Spleen (tissue), 11 donors: Measurements from ENCODE around the gene BBIP1. TPM values are rescaled to one million over a fixed set of nuclear protein-coding genes. Genes with fewer than 3 reads are reported as not detected.

Experiments
- DNase-seq: peaks from one replicate; pipeline ENCODE4 v3.0.0-alpha.2; 2020
- H3K27ac ChIP-seq, 8 donors: fragments of 200-600 bp; sonication (generic) in 7 of 8; 1 replicate in 4 of 8; 2 replicates in 4 of 8; pipeline versions ENCODE4 v1.5.0 to v1.8.0; 2016 to 2021; ENCODE audit warnings: inconsistent platforms in 4 of 8, mild to moderate bottlenecking in 4 of 8, moderate library complexity in 1 of 8
- H3K27me3 ChIP-seq, 7 donors: fragments of 200-600 bp; sonication (generic) in 6 of 7; replicated peaks in 1 of 7; 1 replicate in 4 of 7; 2 replicates in 3 of 7; pipeline versions ENCODE4 v1.5.0 to v1.8.0; 2016 to 2021; ENCODE audit warnings: inconsistent platforms in 3 of 7, mild to moderate bottlenecking in 1 of 7
- H3K36me3 ChIP-seq, 6 donors: fragments of 200-600 bp; sonication (generic) in 5 of 6; 1 replicate in 4 of 6; 2 replicates in 2 of 6; pipeline versions ENCODE4 v1.5.0 to v1.8.0; 2016 to 2021; ENCODE audit warnings: inconsistent platforms in 2 of 6
- H3K4me1 ChIP-seq, 6 donors: fragments of 200-600 bp; sonication (generic) in 5 of 6; 1 replicate in 3 of 6; 2 replicates in 3 of 6; pipeline versions ENCODE4 v1.5.0 to v1.8.0; 2016 to 2021; ENCODE audit warnings: inconsistent platforms in 3 of 6
- H3K4me3 ChIP-seq, 8 donors: fragments of 200-600 bp; sonication (generic) in 7 of 8; 1 replicate in 4 of 8; 2 replicates in 4 of 8; pipeline versions ENCODE4 v1.5.0 to v1.8.0; 2016 to 2021; ENCODE audit warnings: inconsistent platforms in 4 of 8, mild to moderate bottlenecking in 4 of 8, moderate library complexity in 2 of 8
- H3K9me3 ChIP-seq, 8 donors: fragments of 200-600 bp; sonication (generic) in 7 of 8; 1 replicate in 4 of 8; 2 replicates in 4 of 8; pipeline versions ENCODE4 v1.5.0 to v1.8.0; 2016 to 2021; ENCODE audit warnings: inconsistent platforms in 4 of 8
- CTCF ChIP-seq, 11 experiments: fragments of 200-600 bp in 7 of 11; fragments of 450-650 bp in 4 of 11; sonication (generic) in 4 of 11; IDR thresholded peaks in 8 of 11; conservative IDR thresholded peaks in 3 of 11; 1 replicate in 7 of 11; 2 replicates in 4 of 11; pipeline versions ENCODE4 v1.4.0 to v1.8.0; 2016 to 2021; ENCODE audit warnings: antibody characterized with exemption in 11 of 11, inconsistent platforms in 4 of 11, mild to moderate bottlenecking in 1 of 11
- POLR2A ChIP-seq, 3 donors: fragments of 450-650 bp; IDR thresholded peaks; one replicate each; pipeline ENCODE4 v1.5.1; 2017; ENCODE audit warnings: antibody characterized with exemption in 3 of 3, mild to moderate bottlenecking in 1 of 3
- POLR2AphosphoS5 ChIP-seq, 3 donors: sonication (generic); formaldehyde crosslinking; IDR thresholded peaks; one replicate each; pipeline ENCODE4 v1.5.1; 2017; ENCODE audit warnings: antibody characterized with exemption in 3 of 3
- WGBS, 5 donors: extraction: QIAGEN DNeasy Blood & Tissue Kit in 3 of 5; methylation state at CpG; one replicate each; pipeline versions ENCODE4 v1.1.5 to v1.1.7; 2013 to 2018; 5-methylcytosine and 5-hydroxymethylcytosine counted together
- intact Hi-C: fragments of 100-400 bp; cut with DNase I; formaldehyde crosslinking; loops from one replicate; pipeline ENCODE4 v1.15.0; 2023; ENCODE audit warnings: low total_unique reads
- polyA plus RNA-seq, 3 donors: library from polyadenylated mRNA; stranded (reverse); fragments of 200-250 nt; gene quantifications; one replicate each; pipeline ENCODE4 v1.2.1, GENCODE V29; 2013
- total RNA-seq, 7 donors: library from RNA; depleted of rRNA in 3 of 7; stranded (reverse); fragments of >200 nt in 3 of 7; fragmentation: NEBNext Ultra II Directional in 4 of 7; extraction: Animal tissue kit (Norgen Biotek cat#: 25700) in 4 of 7; gene quantifications; one replicate each; pipeline versions ENCODE4 v1.1.0 to v1.2.1, GENCODE V29; 2016 to 2021
- donor health status: healthy with polysubstance abuse.
- donor health status: DM: no; HTN: no; CAD: no; lungs with moderate emphysema.
- donor health status: DM: no; HTN: no; CAD: no.
- donor health status: Bipolar disorder and iron deficiency.
- donor health status: healthy.
- donor health status: DM: no; HTN: no; CAD: no.
- donor health status: DM: yes; HTN: yes; CAD: no.

BBIP1 gene
- total and polyA plus RNA-seq, 10 donors: 20.7 to 40.0 (median 27.1) TPM

DNA sequence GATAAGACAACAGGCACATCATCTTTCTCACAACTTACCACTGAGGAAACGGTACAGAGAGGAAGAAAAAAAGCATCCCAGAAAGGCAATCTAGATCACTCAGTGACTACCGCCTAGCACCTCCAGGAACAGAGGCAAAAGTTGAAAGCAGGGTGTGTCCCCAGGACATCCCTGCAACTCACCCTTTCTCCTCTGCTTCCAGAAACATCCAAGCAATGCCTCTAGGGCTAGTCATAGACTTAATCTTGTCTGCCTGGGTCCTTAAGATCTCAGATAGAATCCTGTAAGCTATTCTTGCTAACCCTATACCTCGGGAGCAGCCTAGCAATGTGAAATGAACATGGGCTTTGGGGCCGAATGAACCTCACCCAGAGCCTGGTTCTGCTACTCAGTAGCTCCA, 66.0 kb downstream of the BBIP1 start:
- DNase-seq: no peak
- Histone ChIP-seq H3K36me3 (no peaks in the 10 kb centered on the region), H3K4me1 (peaks cover 17 to 79% (median 51%) of the 10 kb centered on the region in 6 donors), H3K9me3 (no peaks in the 10 kb centered on the region), H3K27me3 (no peaks in the 10 kb centered on the region), H3K4me3 (no peak overlapping the region), H3K27ac (peak overlapping the region in 2 of 8 donors; percentile 6 to 15)
- WGBS, 5 donors: 73 to 86% (median 77%) methylated on average over 4 of the region's 4 CpGs
- TF ChIP-seq CTCF (IDR thresholded peaks at IDR 0.05 in 8 of 11, conservative IDR thresholded peaks at IDR 0.05 in 3 of 11): no peak
- TF ChIP-seq POLR2A (IDR thresholded peaks at IDR 0.05): no peak
- no peak for TF ChIP-seq POLR2AphosphoS5 (IDR thresholded peaks at IDR 0.05)
- intact Hi-C loops: no loop called here

- no peak for TF ChIP-seq CTCF (IDR thresholded peaks at IDR 0.05 in 8 of 11, conservative IDR thresholded peaks at IDR 0.05 in 3 of 11)
- TF ChIP-seq POLR2AphosphoS5 (IDR thresholded peaks at IDR 0.05): no peak
- no peak for TF ChIP-seq POLR2A (IDR thresholded peaks at IDR 0.05)
These were observed 66.6 kb downstream of the BBIP1 start for GRCh38 chr10:110852255-110852896.

DNA sequence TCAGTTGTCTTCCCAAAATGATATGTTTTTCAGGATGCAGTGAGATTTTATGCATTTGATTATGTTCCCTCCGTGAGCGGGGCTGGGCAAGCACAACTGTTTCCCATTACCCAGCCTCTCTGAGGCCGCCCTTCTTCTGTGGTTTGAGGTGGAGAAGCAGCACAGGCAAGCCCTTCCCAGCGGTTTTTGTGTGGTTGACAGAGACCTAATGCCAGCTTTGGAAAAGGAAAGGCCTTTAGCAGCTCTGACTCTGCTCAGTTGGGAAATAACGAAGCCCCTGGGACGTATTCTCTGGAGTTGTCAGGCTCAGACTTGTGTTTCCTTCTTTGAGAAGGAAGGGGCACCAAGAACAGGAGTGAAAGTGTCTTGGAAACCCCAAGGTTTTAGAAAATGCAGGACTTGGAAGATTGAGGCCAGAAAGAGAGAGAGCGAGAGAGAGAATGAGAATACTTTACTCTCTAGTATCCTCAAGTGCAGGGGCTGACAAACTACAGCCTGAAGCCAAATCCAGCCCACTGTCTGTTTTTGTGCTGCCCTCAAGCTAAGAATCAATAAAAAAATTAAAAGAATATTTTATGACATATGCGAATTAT, 67.9 kb downstream of the BBIP1 start:
- Histone ChIP-seq H3K9me3 (no peaks in the 10 kb centered on the region), H3K4me3 (no peak overlapping the region), H3K36me3 (no peaks in the 10 kb centered on the region), H3K4me1 (peaks cover 10 to 82% (median 50%) of the 10 kb centered on the region in 6 donors), H3K27ac (peak overlapping the region in 3 of 8 donors; percentile 9 to 39 (median 24)), H3K27me3 (no peaks in the 10 kb centered on the region)
- WGBS, 5 donors: 48 to 66% (median 53%) methylated on average over 8 of the region's 8 CpGs
- no peak for DNase-seq
- TF ChIP-seq POLR2A (IDR thresholded peaks at IDR 0.05): no peak
- intact Hi-C loops: no loop called here

More at GRCh38 chr10:110852255-110852896, 66.6 kb downstream of the BBIP1 start:
- no peak overlapping the region for H3K4me3 ChIP-seq
- H3K9me3 ChIP-seq: no peaks in the 10 kb centered on the region
- H3K27ac ChIP-seq: peak overlapping the region in 3 of 8 donors; percentile 1 to 15 (median 6)
- H3K4me1 ChIP-seq: peaks cover 11 to 73% (median 48%) of the 10 kb centered on the region in 6 donors
- no peak for DNase-seq
- WGBS, 5 donors: 69 to 74% (median 71%) methylated on average over 7 of the region's 7 CpGs
- no peaks in the 10 kb centered on the region for H3K36me3 ChIP-seq
- intact Hi-C loops: no loop called here
- H3K27me3 ChIP-seq: no peaks in the 10 kb centered on the region

GRCh38 chr10:110850099-110850498, 68.9 kb downstream of the BBIP1 start:
- Histone ChIP-seq H3K27ac (peak overlapping the region in 3 of 8 donors; percentile 9 to 57 (median 17)), H3K36me3 (no peaks in the 10 kb centered on the region), H3K4me1 (peaks cover 10 to 90% (median 57%) of the 10 kb centered on the region in 6 donors), H3K9me3 (no peaks in the 10 kb centered on the region), H3K27me3 (no peaks in the 10 kb centered on the region), H3K4me3 (no peak overlapping the region)
- no peak for DNase-seq
- TF ChIP-seq CTCF (IDR thresholded peaks at IDR 0.05 in 8 of 11, conservative IDR thresholded peaks at IDR 0.05 in 3 of 11) (no peak), POLR2AphosphoS5 (IDR thresholded peaks at IDR 0.05) (peak in 1 of 3 donors; percentile 34), POLR2A (IDR thresholded peaks at IDR 0.05) (no peak)
- 76 to 85% (median 81%) methylated on average over 3 of the region's 3 CpGs for WGBS, 5 donors
- intact Hi-C loops: no loop called here

Other genes with a start within 250 kb of the BBIP1 start
- 100 to 1,000 TPM; 128 to 201 (median 146) TPM for gene PDCD4, start 47.3 kb downstream of the BBIP1 start, total RNA-seq
- 100 to 1,000 TPM; 121 to 204 (median 176) TPM for gene PDCD4, start 47.3 kb downstream of the BBIP1 start, polyA plus RNA-seq
- gene SHOC2, start 424 bp upstream of the BBIP1 start, total RNA-seq: 10 to 100 TPM; 60.6 to 80.4 (median 72.2) TPM
- gene SHOC2, start 424 bp upstream of the BBIP1 start, polyA plus RNA-seq: 10 to 100 TPM; 17.6 to 24.5 (median 20.5) TPM
- gene ADRA2A, start 157.8 kb upstream of the BBIP1 start, total RNA-seq: 10 to 100 TPM in 5 of 7 donors, 1 to 10 TPM in 2; 7.1 to 48.1 (median 13.8) TPM
- 1 to 10 TPM in 1 of 3 donors, under 1 TPM in 2; 0.35 to 1.2 (median 0.74) TPM for gene ADRA2A, start 157.8 kb upstream of the BBIP1 start, polyA plus RNA-seq